Uterus (tissue), 4 donors: ENCODE measurements around the gene ADCY6. TPM values are rescaled to one million over a fixed set of nuclear protein-coding genes. Genes with fewer than 3 reads are reported as not detected.

Source experiments
- DNase-seq, 2 donors: peaks; one replicate each; pipeline ENCODE4 v3.0.0-alpha.2; 2019 to 2020
- H3K27ac ChIP-seq, 2 donors: fragments of 200-600 bp; sonication (generic); 1 replicate in 1 of 2; 2 replicates in 1 of 2; pipeline ENCODE4 v1.5.1; 2016 to 2018
- H3K27me3 ChIP-seq, 2 donors: fragments of 200-600 bp; sonication (generic); one replicate each; pipeline ENCODE4 v1.5.1; 2018 to 2019; ENCODE audit warnings: control low read depth in 1 of 2
- H3K36me3 ChIP-seq, 2 donors: fragments of 200-600 bp; sonication (generic); one replicate each; pipeline ENCODE4 v1.5.1; 2019; ENCODE audit warnings: control low read depth in 1 of 2
- H3K4me1 ChIP-seq, 2 donors: fragments of 200-600 bp; sonication (generic); one replicate each; pipeline ENCODE4 v1.5.1; 2018 to 2019; ENCODE audit warnings: control low read depth in 1 of 2
- H3K4me3 ChIP-seq, 2 donors: fragments of 200-600 bp; sonication (generic); 1 replicate in 1 of 2; 2 replicates in 1 of 2; pipeline ENCODE4 v1.5.1; 2018 to 2019; ENCODE audit warnings: mild to moderate bottlenecking in 1 of 2
- H3K9me3 ChIP-seq, 2 donors: fragments of 200-600 bp; sonication (generic); one replicate each; pipeline ENCODE4 v1.5.1; 2019; ENCODE audit warnings: control low read depth in 1 of 2
- CTCF ChIP-seq, 4 experiments: fragments of 200-600 bp in 2 of 4; fragments of 450-650 bp in 2 of 4; sonication (generic) in 2 of 4; IDR thresholded peaks; one replicate each; pipeline ENCODE4 v1.5.1; 2016 to 2019; ENCODE audit warnings: antibody characterized with exemption in 4 of 4, mild to moderate bottlenecking in 2 of 4, moderate library complexity in 1 of 4
- POLR2A ChIP-seq, 2 donors: fragments of 450-650 bp; IDR thresholded peaks; one replicate each; pipeline ENCODE4 v1.6.1; 2016; ENCODE audit warnings: antibody characterized with exemption in 2 of 2, mild to moderate bottlenecking in 1 of 2, moderate library complexity in 1 of 2
- intact Hi-C: fragments of 100-400 bp; cut with DNase I; formaldehyde crosslinking; loops from one replicate; pipeline ENCODE4 v1.15.1; 2023; ENCODE audit warnings: low total_unique reads
- total RNA-seq, 4 donors: library from RNA; depleted of rRNA in 3 of 4; stranded (reverse); fragments of >200 nt in 3 of 4; gene quantifications; one replicate each; pipeline versions ENCODE4 v1.1.0 to v1.2.4, GENCODE V29; 2014 to 2023
- donor health status: DM: yes; HTN: yes; CAD: no.

Gene ADCY6
- total RNA-seq, 4 donors from 2014 or later = 10.6 to 75.8 (median 55.0) TPM

GRCh38 chr12:48810903-48811431 lies 22.1 kb upstream of the ADCY6 start:
- no peaks in the 10 kb centered on the region for H3K36me3 ChIP-seq
- DNase-seq = peak in 1 of 2 donors; percentile 67
- no peak for TF ChIP-seq CTCF (IDR thresholded peaks at IDR 0.05)
- TF ChIP-seq POLR2A (IDR thresholded peaks at IDR 0.05) = no peak
- peaks cover 3 to 12% of the 10 kb centered on the region in 2 donors for H3K4me1 ChIP-seq
- H3K4me3 ChIP-seq = no peak overlapping the region
- peak overlapping the region; percentile 97 to 98 for H3K27ac ChIP-seq
- intact Hi-C loops = no loop called here
- H3K9me3 ChIP-seq = no peaks in the 10 kb centered on the region
- H3K27me3 ChIP-seq = no peaks in the 10 kb centered on the region

- TF ChIP-seq POLR2A (IDR thresholded peaks at IDR 0.05) = no peak
- no peak for TF ChIP-seq CTCF (IDR thresholded peaks at IDR 0.05)
- Histone ChIP-seq H3K9me3 (no peaks in the 10 kb centered on the region), H3K4me1 (peaks cover 0 to 12% of the 10 kb centered on the region in 2 donors), H3K27ac (no peak overlapping the region), H3K27me3 (no peaks in the 10 kb centered on the region), H3K4me3 (no peak overlapping the region), H3K36me3 (no peaks in the 10 kb centered on the region)
- DNase-seq = no peak
- intact Hi-C loops = no loop called here
Observed at GRCh38 chr12:48807981-48808380, 19.1 kb upstream of the ADCY6 start.

GRCh38 chr12:48803675-48804074 lies 14.8 kb upstream of the ADCY6 start:
- intact Hi-C loops = no loop called here
- no peaks in the 10 kb centered on the region for H3K27me3 ChIP-seq
- H3K4me3 ChIP-seq = no peak overlapping the region
- DNase-seq = no peak
- H3K4me1 ChIP-seq = no peaks in the 10 kb centered on the region
- TF ChIP-seq CTCF (IDR thresholded peaks at IDR 0.05) = no peak
- TF ChIP-seq POLR2A (IDR thresholded peaks at IDR 0.05) = no peak
- no peaks in the 10 kb centered on the region for H3K36me3 ChIP-seq
- no peaks in the 10 kb centered on the region for H3K9me3 ChIP-seq
- no peak overlapping the region for H3K27ac ChIP-seq

GRCh38 chr12:48800971-48801370 lies 12.1 kb upstream of the ADCY6 start:
- intact Hi-C loops = no loop called here
- Histone ChIP-seq H3K27ac (no peak overlapping the region), H3K27me3 (no peaks in the 10 kb centered on the region), H3K4me1 (no peaks in the 10 kb centered on the region), H3K9me3 (no peaks in the 10 kb centered on the region), H3K36me3 (no peaks in the 10 kb centered on the region), H3K4me3 (no peak overlapping the region)
- TF ChIP-seq CTCF (IDR thresholded peaks at IDR 0.05) = no peak
- no peak for TF ChIP-seq POLR2A (IDR thresholded peaks at IDR 0.05)
- DNase-seq = no peak

GRCh38 chr12:48800457-48800856 lies 11.6 kb upstream of the ADCY6 start:
- H3K36me3 ChIP-seq = no peaks in the 10 kb centered on the region
- no peak overlapping the region for H3K4me3 ChIP-seq
- no peak for DNase-seq
- intact Hi-C loops = no loop called here
- no peaks in the 10 kb centered on the region for H3K4me1 ChIP-seq
- TF ChIP-seq POLR2A (IDR thresholded peaks at IDR 0.05) (no peak), CTCF (IDR thresholded peaks at IDR 0.05) (no peak)
- H3K9me3 ChIP-seq = no peaks in the 10 kb centered on the region
- H3K27ac ChIP-seq = no peak overlapping the region
- H3K27me3 ChIP-seq = no peaks in the 10 kb centered on the region
